ENCODE measurements around the gene FN1. TPM values are rescaled to one million over a fixed set of nuclear protein-coding genes. Genes with fewer than 3 reads are reported as not detected.

FN1 gene
- 100 to 1,000 TPM in 1 of 4 donors, 10 to 100 TPM in 3; 24.8 to 341 (median 58.6) TPM for total RNA-seq

DNA sequence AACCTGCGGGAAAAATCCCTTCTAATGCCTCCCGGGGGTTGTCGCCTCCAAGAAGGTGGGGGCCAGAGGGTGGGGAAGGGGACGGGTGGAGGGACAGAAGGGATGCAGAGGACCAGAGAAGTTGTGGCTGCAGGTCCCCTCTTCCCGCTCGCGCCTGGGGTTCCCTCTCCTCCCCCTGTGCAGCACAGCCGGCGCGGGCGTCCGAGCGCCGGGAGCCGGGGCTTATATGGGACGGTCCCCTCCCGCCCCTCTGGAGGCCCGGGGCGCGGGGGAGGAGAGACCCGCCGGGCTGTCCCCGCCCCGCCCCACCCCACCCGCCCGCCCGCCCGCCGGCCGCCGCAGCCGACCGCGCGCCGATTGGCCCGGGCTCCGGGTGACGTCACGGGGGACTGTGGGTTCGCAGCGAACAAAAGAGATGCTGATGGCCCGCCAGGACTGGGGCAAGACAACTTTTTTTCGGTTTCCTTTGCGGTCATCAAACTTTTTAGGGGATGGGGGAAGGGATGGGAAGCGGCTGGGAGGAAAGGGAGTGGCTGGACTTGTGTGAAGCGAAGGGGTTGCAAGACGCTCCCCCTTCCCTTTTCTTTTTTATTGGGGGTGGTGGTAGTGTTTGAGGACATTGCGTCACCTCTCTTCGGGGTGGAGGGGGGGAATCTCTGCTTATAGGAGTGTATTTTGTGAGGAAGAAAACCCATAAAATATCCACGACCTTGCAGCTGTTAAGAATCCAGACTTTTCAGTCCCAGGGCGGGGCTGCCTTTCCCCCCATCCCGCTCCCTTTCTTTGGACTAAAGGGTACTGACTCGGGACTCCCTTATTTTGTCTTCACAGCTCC, at the start of gene FN1:
FN1 (minus strand) TSS at position 199 of the 835 bp plus-strand sequence. CDS start 266 bp downstream, outside the sequence.
- in situ Hi-C loops (cut with MboI; ENCODE audit: low sequenced_read_pairs in 4 of 4) (no loop called here), intact Hi-C loops (cut with DNase I; ENCODE audit: low total_unique reads) (loop anchor here (5.0 to 10.0 kb wide), 2 partner anchors 39 to 621 kb away; no protein-coding TSS in a partner anchor)
- H3K36me3 ChIP-seq = no peaks in the 10 kb centered on the region
- H3K27ac ChIP-seq = peak within 1 kb of the TSS; percentile 73 to 89 (median 79)
- ATAC-seq (peak; percentile 79 to 84), DNase-seq (peak; percentile 75 to 79)
- H3K27me3 ChIP-seq = peaks cover 10 to 42% (median 17%) of the 10 kb centered on the region in 3 donors
- H3K9me3 ChIP-seq = no peaks in the 10 kb centered on the region
- TF ChIP-seq POLR2A (IDR thresholded peaks at IDR 0.05) = peak; percentile 26 to 47
- TF ChIP-seq, protein P1, sequence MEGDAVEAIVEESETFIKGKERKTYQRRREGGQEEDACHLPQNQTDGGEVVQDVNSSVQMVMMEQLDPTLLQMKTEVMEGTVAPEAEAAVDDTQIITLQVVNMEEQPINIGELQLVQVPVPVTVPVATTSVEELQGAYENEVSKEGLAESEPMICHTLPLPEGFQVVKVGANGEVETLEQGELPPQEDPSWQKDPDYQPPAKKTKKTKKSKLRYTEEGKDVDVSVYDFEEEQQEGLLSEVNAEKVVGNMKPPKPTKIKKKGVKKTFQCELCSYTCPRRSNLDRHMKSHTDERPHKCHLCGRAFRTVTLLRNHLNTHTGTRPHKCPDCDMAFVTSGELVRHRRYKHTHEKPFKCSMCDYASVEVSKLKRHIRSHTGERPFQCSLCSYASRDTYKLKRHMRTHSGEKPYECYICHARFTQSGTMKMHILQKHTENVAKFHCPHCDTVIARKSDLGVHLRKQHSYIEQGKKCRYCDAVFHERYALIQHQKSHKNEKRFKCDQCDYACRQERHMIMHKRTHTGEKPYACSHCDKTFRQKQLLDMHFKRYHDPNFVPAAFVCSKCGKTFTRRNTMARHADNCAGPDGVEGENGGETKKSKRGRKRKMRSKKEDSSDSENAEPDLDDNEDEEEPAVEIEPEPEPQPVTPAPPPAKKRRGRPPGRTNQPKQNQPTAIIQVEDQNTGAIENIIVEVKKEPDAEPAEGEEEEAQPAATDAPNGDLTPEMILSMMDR (IDR thresholded peaks at IDR 0.05 in 4 of 5, conservative IDR thresholded peaks at IDR 0.05 in 1 of 5) = no peak
- peak within 1 kb of the TSS; percentile 63 to 69 (median 64) for H3K4me3 ChIP-seq
- peaks cover 5 to 10% of the 10 kb centered on the region in 2 donors for H3K4me1 ChIP-seq

DNA sequence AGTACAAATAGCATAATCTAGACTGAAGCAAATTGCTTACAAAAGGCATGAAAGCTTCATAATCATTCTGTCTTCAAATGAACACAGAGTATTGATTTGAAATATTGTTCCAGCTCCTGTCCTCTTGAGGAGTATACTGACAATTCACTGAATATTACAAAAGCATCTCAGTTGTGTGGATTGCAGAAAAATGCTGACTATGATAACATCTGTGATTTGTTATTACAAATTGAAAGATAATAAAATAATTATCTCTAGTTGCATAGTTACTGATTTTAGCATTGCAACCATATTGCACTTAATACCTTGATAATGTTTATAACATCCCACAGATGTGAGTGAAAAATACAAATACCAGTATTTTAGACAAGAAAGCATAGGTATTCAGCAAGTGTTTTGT, 49.2 kb upstream of the FN1 start:
- no peaks in the 10 kb centered on the region for H3K9me3 ChIP-seq
- ATAC-seq (no peak), DNase-seq (no peak)
- H3K27me3 ChIP-seq = no peaks in the 10 kb centered on the region
- no peaks in the 10 kb centered on the region for H3K4me1 ChIP-seq
- H3K36me3 ChIP-seq = no peaks in the 10 kb centered on the region
- no peak overlapping the region for H3K4me3 ChIP-seq
- intact Hi-C loops (cut with DNase I; ENCODE audit: low total_unique reads) (no loop called here), in situ Hi-C loops (cut with MboI; ENCODE audit: low sequenced_read_pairs in 4 of 4) (no loop called here)
- TF ChIP-seq, protein P1 (IDR thresholded peaks at IDR 0.05 in 4 of 5, conservative IDR thresholded peaks at IDR 0.05 in 1 of 5) = no peak
- no peak overlapping the region for H3K27ac ChIP-seq

DNA sequence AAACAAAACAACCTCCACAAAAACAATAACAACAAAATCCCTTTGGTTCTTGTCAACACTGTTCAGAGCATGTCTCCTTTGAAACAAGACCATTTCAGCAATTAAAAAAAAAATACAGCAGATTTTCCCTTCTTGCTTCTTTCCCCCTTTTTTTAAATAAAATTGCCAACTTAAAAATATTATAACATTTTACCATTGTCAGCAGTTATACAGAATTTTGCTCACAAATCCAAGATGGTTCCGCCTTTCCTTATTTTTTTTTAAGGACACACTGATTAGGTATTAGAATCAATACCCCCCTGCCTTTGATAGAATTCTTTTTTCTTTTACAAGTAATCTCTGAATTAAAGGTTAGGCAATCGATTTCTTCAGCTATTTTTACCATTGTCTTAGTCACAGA, 48.7 kb upstream of the FN1 start:
- Histone ChIP-seq H3K4me1 (no peaks in the 10 kb centered on the region), H3K9me3 (no peaks in the 10 kb centered on the region), H3K4me3 (no peak overlapping the region), H3K36me3 (no peaks in the 10 kb centered on the region), H3K27ac (no peak overlapping the region), H3K27me3 (no peaks in the 10 kb centered on the region)
- ATAC-seq = no peak
- DNase-seq = no peak
- intact Hi-C loops (cut with DNase I; ENCODE audit: low total_unique reads) = no loop called here
- no peak for TF ChIP-seq POLR2A (IDR thresholded peaks at IDR 0.05)
- TF ChIP-seq, protein P1 (IDR thresholded peaks at IDR 0.05 in 4 of 5, conservative IDR thresholded peaks at IDR 0.05 in 1 of 5) = no peak
- in situ Hi-C loops (cut with MboI; ENCODE audit: low sequenced_read_pairs in 4 of 4) = no loop called here

DNA sequence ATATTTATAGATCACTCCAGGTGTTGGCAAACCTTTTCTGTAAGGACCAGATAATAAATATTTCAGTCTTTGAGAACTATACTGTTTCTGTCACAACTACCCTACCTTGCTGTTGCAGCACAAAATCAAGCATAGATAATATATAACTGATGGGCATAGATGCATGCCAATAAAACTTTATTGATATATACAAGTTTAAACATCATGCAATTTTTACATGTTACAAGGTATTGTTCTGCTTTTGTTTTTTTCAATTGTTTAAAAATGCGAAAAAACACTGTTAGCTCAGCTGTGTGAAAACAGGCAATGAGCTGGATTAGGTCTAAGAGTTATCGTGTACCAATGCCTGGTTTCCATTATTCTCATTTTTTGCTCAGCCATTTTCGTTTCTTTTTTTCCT, 47.6 kb upstream of the FN1 start:
- intact Hi-C loops (cut with DNase I; ENCODE audit: low total_unique reads) = no loop called here
- in situ Hi-C loops (cut with MboI; ENCODE audit: low sequenced_read_pairs in 4 of 4) = no loop called here

More for the DNA sequence above, 47.6 kb upstream of the FN1 start:
- no peak overlapping the region for H3K4me3 ChIP-seq
- no peak for DNase-seq
- no peaks in the 10 kb centered on the region for H3K4me1 ChIP-seq
- ATAC-seq = no peak
- H3K36me3 ChIP-seq = no peaks in the 10 kb centered on the region
- no peak overlapping the region for H3K27ac ChIP-seq
- H3K27me3 ChIP-seq = no peaks in the 10 kb centered on the region
- TF ChIP-seq, protein P1 (IDR thresholded peaks at IDR 0.05 in 4 of 5, conservative IDR thresholded peaks at IDR 0.05 in 1 of 5) = no peak
- no peak for TF ChIP-seq POLR2A (IDR thresholded peaks at IDR 0.05)
- H3K9me3 ChIP-seq = no peaks in the 10 kb centered on the region

Measured in gastrocnemius medialis (tissue), 4 donors.